Endodermal cell (in vitro differentiated cells): ENCODE data around the gene DLGAP1. TPM values are rescaled to one million over a fixed set of nuclear protein-coding genes. Genes with fewer than 3 reads are reported as not detected.
A peak's percentile ranks its signal among the peaks of the same experiment; 100 is the strongest.

Experiments
- DNase-seq: peaks from one replicate; pipeline ENCODE4 v3.0.0-alpha.2; 2017
- H3K27ac ChIP-seq: 2 replicates; pipeline ENCODE4 v1.5.1; 2013; ENCODE audit warnings: mild to moderate bottlenecking, low read depth, low read length, moderate library complexity
- H3K27me3 ChIP-seq: 2 replicates; pipeline ENCODE4 v1.6.1; 2013; ENCODE audit warnings: mild to moderate bottlenecking, low read length, moderate library complexity; ENCODE audit not compliant: insufficient read depth, control insufficient read depth, poor library complexity, severe bottlenecking
- H3K36me3 ChIP-seq: 2 replicates; pipeline ENCODE4 v1.7.0; 2013; ENCODE audit warnings: mild to moderate bottlenecking, low read length, moderate library complexity; ENCODE audit not compliant: control insufficient read depth, insufficient read depth
- H3K4me1 ChIP-seq: one replicate; pipeline ENCODE4 v1.7.0; 2013; ENCODE audit warnings: low read length; ENCODE audit not compliant: control insufficient read depth, insufficient read depth
- H3K4me3 ChIP-seq: 2 replicates; pipeline ENCODE4 v1.5.1; 2013; ENCODE audit warnings: mild to moderate bottlenecking, low read length, moderate library complexity
- H3K9ac ChIP-seq: 2 replicates; pipeline ENCODE4 v1.6.1; 2013; ENCODE audit warnings: mild to moderate bottlenecking, low read length, moderate library complexity; ENCODE audit not compliant: poor library complexity, severe bottlenecking; ENCODE audit errors: extremely low read depth
- H3K9me3 ChIP-seq: 2 replicates; pipeline ENCODE4 v1.6.1; 2013; ENCODE audit warnings: mild to moderate bottlenecking, low read length, moderate library complexity; ENCODE audit not compliant: control insufficient read depth
- H3K27ac Mint-ChIP-seq: 2 replicates; pipeline ENCODE4 v1.8.0; 2020; ENCODE audit warnings: mixed read lengths
- H3K27me3 Mint-ChIP-seq: 2 replicates; pipeline ENCODE4 v1.8.0; 2021; ENCODE audit warnings: mild to moderate bottlenecking, mixed read lengths; ENCODE audit not compliant: insufficient read depth
- H3K36me3 Mint-ChIP-seq: 2 replicates; pipeline ENCODE4 v1.8.0; 2020; ENCODE audit warnings: low read depth, mixed read lengths
- H3K4me1 Mint-ChIP-seq: 2 replicates; pipeline ENCODE4 v1.8.0; 2020; ENCODE audit warnings: mixed read lengths
- H3K4me3 Mint-ChIP-seq: 2 replicates; pipeline ENCODE4 v1.8.0; 2020; ENCODE audit warnings: mild to moderate bottlenecking, moderate library complexity, mixed read lengths
- H3K9me3 Mint-ChIP-seq: 2 replicates; pipeline ENCODE4 v1.8.0; 2020; ENCODE audit warnings: mild to moderate bottlenecking, mixed read lengths
- CTCF ChIP-seq: fragments of 200-600 bp; sonication (generic); conservative IDR thresholded peaks from 2 replicates; pipeline ENCODE4 v1.5.0; 2021; ENCODE audit warnings: antibody characterized with exemption, mild to moderate bottlenecking
- WGBS, 2 experiments: methylation state at CpG; one replicate each; pipeline versions ENCODE4 v1.1.5 to v1.1.7; 2013; ENCODE audit warnings: missing lambda C conversion rate in 2 of 2, mixed read lengths in 1 of 2; ENCODE audit not compliant: insufficient coverage in 1 of 2, insufficient read length in 1 of 2; 5-methylcytosine and 5-hydroxymethylcytosine counted together
- total RNA-seq, 2 donors: library from RNA; stranded (reverse); fragmentation: NEBNext Ultra II Directional in 1 of 2; extraction: Animal tissue kit (Norgen Biotek cat#: 25700) in 1 of 2; gene quantifications; 2 replicates in 1 of 2; 3 replicates in 1 of 2; pipeline ENCODE4 v1.2.1, GENCODE V29; 2021

DLGAP1 gene
- total RNA-seq, 2 donors from 2014 or later: 11.5 to 21.5 TPM

- Histone ChIP-seq H3K36me3 (peaks cover 8% of the 10 kb centered on the region), H3K4me1 (no peaks in the 10 kb centered on the region), H3K9me3 (no peaks in the 10 kb centered on the region), H3K27me3 (no peaks in the 10 kb centered on the region), H3K9ac (no peak overlapping the region), H3K27ac (no peak overlapping the region), H3K4me3 (no peak overlapping the region)
- no peak for DNase-seq
- no peaks in the 10 kb centered on the region for H3K4me1 Mint-ChIP-seq
- H3K27me3 Mint-ChIP-seq: no peaks in the 10 kb centered on the region
- H3K27ac Mint-ChIP-seq: no peak overlapping the region
- no peaks in the 10 kb centered on the region for H3K36me3 Mint-ChIP-seq
- H3K4me3 Mint-ChIP-seq: no peak overlapping the region
- 85% methylated on average over 2 of the region's 2 CpGs; no CpG with 5 or more reads in 1 of the 2 experiments for WGBS, 2 experiments
- H3K9me3 Mint-ChIP-seq: no peaks in the 10 kb centered on the region
- TF ChIP-seq CTCF: no peak
Observed at GRCh38 chr18:4441098-4441497, 14.0 kb downstream of the DLGAP1 start.

- Mint-ChIP-seq H3K36me3 (no peaks in the 10 kb centered on the region), H3K9me3 (no peaks in the 10 kb centered on the region)
- WGBS, 2 experiments: 80 to 87% methylated on average over 4 to 5 of the region's 5 CpGs
Observed at GRCh38 chr18:4438938-4439337, 16.2 kb downstream of the DLGAP1 start.

GRCh38 chr18:4433717-4434116 lies 21.4 kb downstream of the DLGAP1 start:
- no peak for DNase-seq
- TF ChIP-seq CTCF: no peak
- Histone ChIP-seq H3K27me3 (no peaks in the 10 kb centered on the region), H3K36me3 (peaks cover 17% of the 10 kb centered on the region), H3K9ac (no peak overlapping the region), H3K27ac (no peak overlapping the region), H3K4me3 (no peak overlapping the region), H3K4me1 (peaks cover 11% of the 10 kb centered on the region), H3K9me3 (no peaks in the 10 kb centered on the region)
- H3K27ac Mint-ChIP-seq: no peak overlapping the region
- peaks cover 2% of the 10 kb centered on the region for H3K4me1 Mint-ChIP-seq
- no peaks in the 10 kb centered on the region for H3K9me3 Mint-ChIP-seq
- H3K4me3 Mint-ChIP-seq: no peak overlapping the region
- no peaks in the 10 kb centered on the region for H3K27me3 Mint-ChIP-seq
- WGBS, 2 experiments: 97 to 100% methylated on average over 1 of the region's 1 CpG
- peaks cover 2% of the 10 kb centered on the region for H3K36me3 Mint-ChIP-seq

More at GRCh38 chr18:4438938-4439337, 16.2 kb downstream of the DLGAP1 start:
- no peak overlapping the region for H3K9ac ChIP-seq
- H3K4me1 ChIP-seq: peaks cover 7% of the 10 kb centered on the region
- Mint-ChIP-seq H3K4me3 (no peak overlapping the region), H3K27me3 (no peaks in the 10 kb centered on the region), H3K27ac (no peak overlapping the region), H3K4me1 (no peaks in the 10 kb centered on the region)
- peak; percentile 63 for DNase-seq
- H3K4me3 ChIP-seq: no peak overlapping the region
- no peak overlapping the region for H3K27ac ChIP-seq
- TF ChIP-seq CTCF: no peak
- peaks cover 8% of the 10 kb centered on the region for H3K36me3 ChIP-seq
- H3K27me3 ChIP-seq: no peaks in the 10 kb centered on the region
- H3K9me3 ChIP-seq: no peaks in the 10 kb centered on the region
